HepG2 (cell line): ENCODE data around the gene GORASP2. TPM values are rescaled to one million over a fixed set of nuclear protein-coding genes. Genes with fewer than 3 reads are reported as not detected.
A peak's percentile ranks its signal among the peaks of the same experiment; 100 is the strongest.

Experiments
- ARNTL ChIP-seq: sonication (generic); formaldehyde crosslinking; IDR thresholded peaks from 2 replicates; pipeline ENCODE4 v1.4.0; 2020; ENCODE audit warnings: mild to moderate bottlenecking, missing genetic modification reagents
- FOXK1 ChIP-seq: sonication (generic); formaldehyde crosslinking; IDR thresholded peaks from 2 replicates; pipeline ENCODE4 v1.4.0; 2020; ENCODE audit warnings: low read depth, missing genetic modification reagents, borderline replicate concordance
- MBNL3 ChIP-seq: fragments of 250-450 bp; sonication (Bioruptor Pico); conservative IDR thresholded peaks from 2 replicates; pipeline ENCODE4 v1.8.0; 2022; ENCODE audit warnings: mild to moderate bottlenecking, inconsistent platforms
- ONECUT2 ChIP-seq: sonication (generic); formaldehyde crosslinking; IDR thresholded peaks from 2 replicates; pipeline ENCODE4 v1.4.0; 2020; ENCODE audit warnings: missing genetic modification reagents
- ZC3H4 ChIP-seq: sonication (generic); formaldehyde crosslinking; IDR thresholded peaks from 2 replicates; pipeline ENCODE4 v1.4.0; 2020; ENCODE audit warnings: missing genetic modification reagents, borderline replicate concordance
- ZMYM2 ChIP-seq: sonication (generic); formaldehyde crosslinking; IDR thresholded peaks from 2 replicates; pipeline ENCODE4 v1.8.0; 2022; ENCODE audit warnings: mild to moderate bottlenecking, missing genetic modification reagents
- ZNF569 ChIP-seq: sonication (generic); formaldehyde crosslinking; IDR thresholded peaks from 2 replicates; pipeline ENCODE4 v1.5.0; 2020; ENCODE audit warnings: mild to moderate bottlenecking, missing genetic modification reagents, moderate library complexity, borderline replicate concordance
- ZNF607 ChIP-seq: sonication (generic); formaldehyde crosslinking; IDR thresholded peaks from 2 replicates; pipeline ENCODE4 v1.5.1; 2020; ENCODE audit warnings: missing genetic modification reagents, mild to moderate bottlenecking, borderline replicate concordance
- ZNF772 ChIP-seq: sonication (generic); formaldehyde crosslinking; IDR thresholded peaks from 2 replicates; pipeline ENCODE4 v1.5.0; 2020; ENCODE audit warnings: mild to moderate bottlenecking, missing genetic modification reagents
- ZZZ3 ChIP-seq: sonication (generic); formaldehyde crosslinking; IDR thresholded peaks from 2 replicates; pipeline ENCODE4 v1.4.0; 2020; ENCODE audit warnings: missing genetic modification reagents, mild to moderate bottlenecking, borderline replicate concordance
- polyA plus RNA-seq, 8 experiments: library from polyadenylated mRNA; depleted of rRNA in 3 of 8; stranded (reverse) in 7 of 8; unstranded in 1 of 8; fragments of >200 nt; fragmentation: Illumina TruSeq in 4 of 8; extraction: Trizol in 4 of 8; gene quantifications; 2 replicates each; pipeline versions ENCODE4 v1.2.1 to v1.2.3, GENCODE V29; 2011 to 2016; ENCODE audit warnings: low read depth in 4 of 8, missing spikeins in 1 of 8, mixed read lengths in 1 of 8; ENCODE audit not compliant: insufficient read depth in 1 of 8
- total RNA-seq, 5 experiments: library from RNA; depleted of rRNA; stranded (reverse); fragments of >200 nt; fragmentation: Illumina TruSeq; extraction: Trizol; gene quantifications; 2 replicates each; pipeline ENCODE4 v1.2.3, GENCODE V29; 2016; ENCODE audit warnings: low read depth in 1 of 5
- TF ChIP-seq, protein P1 (sequence below): sonication (generic); formaldehyde crosslinking; IDR thresholded peaks from 2 replicates; pipeline ENCODE4 v1.4.0; 2020; ENCODE audit warnings: mild to moderate bottlenecking, missing genetic modification reagents
- TF ChIP-seq, protein P2 (sequence below): fragments of 450-650 bp; IDR thresholded peaks from 2 replicates; pipeline ENCODE4 v1.6.1; 2016
- TF ChIP-seq, protein P3 (sequence below), 2 experiments: sonication (generic) in 1 of 2; formaldehyde crosslinking in 1 of 2; IDR thresholded peaks; 2 replicates each; pipeline versions ENCODE4 v1.4.0 to v1.6.1; 2016 to 2020; ENCODE audit warnings: borderline replicate concordance in 1 of 2, low read depth in 1 of 2, mild to moderate bottlenecking in 1 of 2, missing genetic modification reagents in 1 of 2
- TF ChIP-seq, protein P4 (sequence below): sonication (generic); formaldehyde crosslinking; IDR thresholded peaks from 2 replicates; pipeline ENCODE4 v1.8.0; 2022; ENCODE audit warnings: missing genetic modification reagents, mild to moderate bottlenecking, moderate library complexity, borderline replicate concordance

Gene GORASP2
- total and polyA plus RNA-seq, 2 of the 13 experiments (the other 11 are each of a cell fraction or from before 2014, with no cell fraction given): 103 to 239 TPM

DNA sequence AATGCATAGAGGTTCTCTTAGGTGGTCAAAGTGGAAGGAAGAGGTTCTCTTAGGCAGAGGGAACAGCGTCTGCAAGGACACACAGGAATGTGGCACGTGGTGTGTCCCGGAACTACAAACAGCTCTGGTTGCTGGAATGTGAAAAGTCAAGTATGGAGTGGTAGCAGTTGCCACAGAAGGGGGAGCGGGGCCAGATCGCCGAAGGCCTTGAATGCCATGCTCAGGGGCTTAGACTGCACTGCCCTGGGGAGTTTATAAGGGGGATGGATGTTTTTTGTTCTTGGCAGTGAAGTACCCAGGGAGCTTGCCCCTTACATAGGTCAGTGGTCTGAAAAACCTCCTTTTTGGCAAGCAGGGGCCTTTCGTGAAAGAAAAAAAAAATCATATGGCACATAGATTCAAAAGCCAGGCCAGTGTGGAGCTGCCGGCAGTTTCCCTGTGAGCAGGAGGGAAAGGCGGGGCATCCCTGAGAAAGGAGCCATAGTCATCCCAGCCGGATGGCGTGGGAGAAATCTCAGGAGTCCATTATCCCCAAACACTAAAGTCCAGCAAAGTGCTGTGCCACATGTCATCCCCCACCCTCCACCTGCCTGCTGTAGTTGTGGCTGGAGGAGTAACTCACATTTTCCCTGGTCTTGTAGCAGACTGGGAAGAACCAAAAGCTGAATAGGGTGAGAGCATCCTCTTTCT lies 45.4 kb downstream of the GORASP2 start (continued):
- TF ChIP-seq ZC3H4 (CRISPR knock-in tag) (peak; percentile 30; the same call in 1 of the 2 replicates), ZNF607 (0 out of 2 replicates have a peak, but pooled peaks have one; percentile 54), ZMYM2 (peak; percentile 31; the same call in 1 of the 2 replicates), MBNL3 (CRISPR knock-in tag) (no peak), ZNF772 (CRISPR knock-in tag) (no peak), FOXK1 (CRISPR knock-in tag) (peak; percentile 10; the same call in 1 of the 2 replicates), ONECUT2 (CRISPR knock-in tag) (no peak), ZNF569 (CRISPR knock-in tag) (0 out of 2 replicates have a peak, but pooled peaks have one; percentile 15), ARNTL (no peak; the same call in 1 of the 2 replicates), ZZZ3 (no peak)
- TF ChIP-seq, protein P1, sequence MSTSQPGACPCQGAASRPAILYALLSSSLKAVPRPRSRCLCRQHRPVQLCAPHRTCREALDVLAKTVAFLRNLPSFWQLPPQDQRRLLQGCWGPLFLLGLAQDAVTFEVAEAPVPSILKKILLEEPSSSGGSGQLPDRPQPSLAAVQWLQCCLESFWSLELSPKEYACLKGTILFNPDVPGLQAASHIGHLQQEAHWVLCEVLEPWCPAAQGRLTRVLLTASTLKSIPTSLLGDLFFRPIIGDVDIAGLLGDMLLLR (CRISPR knock-in tag): 0 out of 2 replicates have a peak, but pooled peaks have one; percentile 80
- TF ChIP-seq, protein P2, sequence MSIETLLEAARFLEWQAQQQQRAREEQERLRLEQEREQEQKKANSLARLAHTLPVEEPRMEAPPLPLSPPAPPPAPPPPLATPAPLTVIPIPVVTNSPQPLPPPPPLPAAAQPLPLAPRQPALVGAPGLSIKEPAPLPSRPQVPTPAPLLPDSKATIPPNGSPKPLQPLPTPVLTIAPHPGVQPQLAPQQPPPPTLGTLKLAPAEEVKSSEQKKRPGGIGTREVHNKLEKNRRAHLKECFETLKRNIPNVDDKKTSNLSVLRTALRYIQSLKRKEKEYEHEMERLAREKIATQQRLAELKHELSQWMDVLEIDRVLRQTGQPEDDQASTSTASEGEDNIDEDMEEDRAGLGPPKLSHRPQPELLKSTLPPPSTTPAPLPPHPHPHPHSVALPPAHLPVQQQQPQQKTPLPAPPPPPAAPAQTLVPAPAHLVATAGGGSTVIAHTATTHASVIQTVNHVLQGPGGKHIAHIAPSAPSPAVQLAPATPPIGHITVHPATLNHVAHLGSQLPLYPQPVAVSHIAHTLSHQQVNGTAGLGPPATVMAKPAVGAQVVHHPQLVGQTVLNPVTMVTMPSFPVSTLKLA: peak; percentile 62
- TF ChIP-seq, protein P3, sequence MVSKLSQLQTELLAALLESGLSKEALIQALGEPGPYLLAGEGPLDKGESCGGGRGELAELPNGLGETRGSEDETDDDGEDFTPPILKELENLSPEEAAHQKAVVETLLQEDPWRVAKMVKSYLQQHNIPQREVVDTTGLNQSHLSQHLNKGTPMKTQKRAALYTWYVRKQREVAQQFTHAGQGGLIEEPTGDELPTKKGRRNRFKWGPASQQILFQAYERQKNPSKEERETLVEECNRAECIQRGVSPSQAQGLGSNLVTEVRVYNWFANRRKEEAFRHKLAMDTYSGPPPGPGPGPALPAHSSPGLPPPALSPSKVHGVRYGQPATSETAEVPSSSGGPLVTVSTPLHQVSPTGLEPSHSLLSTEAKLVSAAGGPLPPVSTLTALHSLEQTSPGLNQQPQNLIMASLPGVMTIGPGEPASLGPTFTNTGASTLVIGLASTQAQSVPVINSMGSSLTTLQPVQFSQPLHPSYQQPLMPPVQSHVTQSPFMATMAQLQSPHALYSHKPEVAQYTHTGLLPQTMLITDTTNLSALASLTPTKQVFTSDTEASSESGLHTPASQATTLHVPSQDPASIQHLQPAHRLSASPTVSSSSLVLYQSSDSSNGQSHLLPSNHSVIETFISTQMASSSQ (IDR thresholded peaks at IDR 0.05; ENCODE audit: low read depth): no peak
- TF ChIP-seq, protein P3 (CRISPR knock-in tag; IDR thresholded peaks at IDR 0.05; ENCODE audit: borderline replicate concordance): no peak
- TF ChIP-seq, protein P4, sequence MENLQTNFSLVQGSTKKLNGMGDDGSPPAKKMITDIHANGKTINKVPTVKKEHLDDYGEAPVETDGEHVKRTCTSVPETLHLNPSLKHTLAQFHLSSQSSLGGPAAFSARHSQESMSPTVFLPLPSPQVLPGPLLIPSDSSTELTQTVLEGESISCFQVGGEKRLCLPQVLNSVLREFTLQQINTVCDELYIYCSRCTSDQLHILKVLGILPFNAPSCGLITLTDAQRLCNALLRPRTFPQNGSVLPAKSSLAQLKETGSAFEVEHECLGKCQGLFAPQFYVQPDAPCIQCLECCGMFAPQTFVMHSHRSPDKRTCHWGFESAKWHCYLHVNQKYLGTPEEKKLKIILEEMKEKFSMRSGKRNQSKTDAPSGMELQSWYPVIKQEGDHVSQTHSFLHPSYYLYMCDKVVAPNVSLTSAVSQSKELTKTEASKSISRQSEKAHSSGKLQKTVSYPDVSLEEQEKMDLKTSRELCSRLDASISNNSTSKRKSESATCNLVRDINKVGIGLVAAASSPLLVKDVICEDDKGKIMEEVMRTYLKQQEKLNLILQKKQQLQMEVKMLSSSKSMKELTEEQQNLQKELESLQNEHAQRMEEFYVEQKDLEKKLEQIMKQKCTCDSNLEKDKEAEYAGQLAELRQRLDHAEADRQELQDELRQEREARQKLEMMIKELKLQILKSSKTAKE (CRISPR knock-in tag): peak; percentile 0; the same call in 1 of the 2 replicates
